K562 (cell line): ENCODE measurements around the gene CA7. TPM values are rescaled to one million over a fixed set of nuclear protein-coding genes. Genes with fewer than 3 reads are reported as not detected.

Experiments used
- ADNP ChIP-seq: fragments of 200-800 bp; sonication (Bioruptor generic); IDR thresholded peaks from 2 replicates; pipeline ENCODE4 v1.6.1; 2016; ENCODE audit warnings: missing genetic modification characterization, missing compliant biosample characterization
- C11orf30 ChIP-seq: fragments of 450-650 bp; IDR thresholded peaks from 2 replicates; pipeline ENCODE4 v1.6.1; 2016; ENCODE audit warnings: low read depth, mild to moderate bottlenecking
- DEAF1 ChIP-seq: fragments of 450-650 bp; formaldehyde crosslinking; IDR thresholded peaks from 2 replicates; pipeline ENCODE4 v1.4.0; 2020; ENCODE audit warnings: mild to moderate bottlenecking, moderate library complexity
- HMGXB4 ChIP-seq: sonication (generic); formaldehyde crosslinking; IDR thresholded peaks from 2 replicates; pipeline ENCODE4 v1.8.1; 2023; ENCODE audit warnings: mild to moderate bottlenecking, missing genetic modification reagents
- NRF1 ChIP-seq, 2 experiments: fragments of 450-650 bp; IDR thresholded peaks in 1 of 2; conservative IDR thresholded peaks in 1 of 2; 2 replicates each; pipeline ENCODE4 v1.6.1; 2014; ENCODE audit warnings: mild to moderate bottlenecking in 2 of 2
- PRMT5 ChIP-seq: sonication (generic); formaldehyde crosslinking; IDR thresholded peaks from 2 replicates; pipeline ENCODE4 v1.5.0; 2020; ENCODE audit warnings: missing genetic modification reagents
- PURB ChIP-seq: sonication (generic); formaldehyde crosslinking; IDR thresholded peaks from 2 replicates; pipeline ENCODE4 v1.9.0; 2021; ENCODE audit warnings: low read depth, mild to moderate bottlenecking, missing genetic modification reagents
- RAD51 ChIP-seq: fragments of 450-650 bp; IDR thresholded peaks from 2 replicates; pipeline ENCODE4 v1.7.1; 2016; ENCODE audit warnings: low read depth, mild to moderate bottlenecking, borderline replicate concordance
- RNF219 ChIP-seq: fragments of 250-450 bp; sonication (Bioruptor Pico); IDR thresholded peaks from 2 replicates; pipeline ENCODE4 v1.5.0; 2022; ENCODE audit warnings: mild to moderate bottlenecking
- ZFP36 ChIP-seq: fragments of 150-350 bp; IDR thresholded peaks from 2 replicates; pipeline ENCODE4 v1.6.1; 2018; ENCODE audit warnings: low read length, low read depth; ENCODE audit not compliant: partially characterized antibody
- ZNF184 ChIP-seq: sonication (generic); formaldehyde crosslinking; IDR thresholded peaks from 2 replicates; pipeline ENCODE4 v1.5.0; 2020; ENCODE audit warnings: missing genetic modification reagents
- ZNF449 ChIP-seq: fragments of 250-450 bp; sonication (Bioruptor Pico); IDR thresholded peaks from 2 replicates; pipeline ENCODE4 v1.8.0; 2022; ENCODE audit warnings: moderate library complexity, mild to moderate bottlenecking, inconsistent platforms
- ZNF561 ChIP-seq: fragments of 450-650 bp; formaldehyde crosslinking; conservative IDR thresholded peaks from 2 replicates; pipeline ENCODE4 v1.4.0; 2020; ENCODE audit warnings: mild to moderate bottlenecking, moderate library complexity
- ZNF740 ChIP-seq, 3 experiments: fragments of 200-800 bp in 1 of 3; sonication (Bioruptor generic) in 1 of 3; sonication (generic) in 1 of 3; formaldehyde crosslinking in 1 of 3; IDR thresholded peaks; 2 replicates each; pipeline versions ENCODE4 v1.6.1 to v1.8.0; 2016 to 2022; ENCODE audit warnings: mild to moderate bottlenecking in 2 of 3, missing compliant biosample characterization in 2 of 3, missing genetic modification characterization in 2 of 3, missing genetic modification reagents in 1 of 3
- polyA plus RNA-seq, 8 experiments: library from polyadenylated mRNA; depleted of rRNA in 4 of 8; stranded (reverse) in 5 of 8; unstranded in 3 of 8; fragments of >200 nt; fragmentation: Nextera tagmentation in 2 of 8; fragmentation: Illumina TruSeq in 1 of 8; extraction: Ambion mirVana in 2 of 8; extraction: Trizol in 1 of 8; gene quantifications; 2 replicates each; pipeline versions ENCODE4 v1.2.1 to v1.2.3, GENCODE V29; 2011 to 2014; ENCODE audit warnings: inconsistent platforms in 1 of 8, missing spikeins in 1 of 8
- total RNA-seq, 7 experiments: library from RNA; depleted of rRNA in 6 of 7; stranded (reverse); fragments of >200 nt in 6 of 7; fragmentation: Illumina TruSeq in 2 of 7; extraction: Trizol in 2 of 7; gene quantifications; 2 replicates each; pipeline versions ENCODE4 v1.2.1 to v1.2.3, GENCODE V29; 2011 to 2021; ENCODE audit warnings: low replicate concordance in 1 of 7

CA7 gene
- total and polyA plus RNA-seq, 9 of the 15 experiments (the other 6 are each of a cell fraction or from before 2014, with no cell fraction given): 0.03 to 0.07 (median 0.05) TPM; not detected in 5

- TF ChIP-seq RNF219 (no peak), ZNF184 (no peak), ZNF449 (CRISPR knock-in tag) (no peak), DEAF1 (CRISPR knock-in tag) (peak; percentile 49; the same call in 1 of the 2 replicates), ADNP (0 out of 2 replicates have a peak, but pooled peaks have one; percentile 30), ZNF561 (CRISPR knock-in tag) (no peak), ZFP36 (peak; percentile 79), C11orf30 (peak; percentile 40; the same call in 1 of the 2 replicates), PURB (no peak), RAD51 (0 out of 2 replicates have a peak, but pooled peaks have one; percentile 9), PRMT5 (CRISPR knock-in tag) (no peak), ZNF740 (CRISPR knock-in tag; IDR thresholded peaks at IDR 0.05) (peak; percentile 65), ZNF740 (tag; IDR thresholded peaks at IDR 0.05) (no peak), NRF1 (conservative IDR thresholded peaks at IDR 0.05 in 1 of 2, IDR thresholded peaks at IDR 0.05 in 1 of 2) (peak; percentile 85 to 86), HMGXB4 (CRISPR knock-in tag) (peak; percentile 96)
Observed at GRCh38 chr16:66872943-66873684, 28.9 kb downstream of the CA7 start (continued).
